Gastroesophageal sphincter (tissue), 3 donors: Measurements from ENCODE around the gene FAM240A.
"Not testable (repeated sequence)": the region's sequence is repeated elsewhere in the genome, so short reads cannot be mapped to it uniquely, and the experiment has no call there.

Experiments used
- CTCF ChIP-seq, 4 experiments: fragments of 200-600 bp in 2 of 4; fragments of 450-650 bp in 2 of 4; sonication (generic) in 1 of 4; IDR thresholded peaks; one replicate each; pipeline ENCODE4 v1.5.1; 2017 to 2019; ENCODE audit warnings: antibody characterized with exemption in 4 of 4, mild to moderate bottlenecking in 2 of 4, moderate library complexity in 2 of 4
- POLR2A ChIP-seq, 2 donors: fragments of 450-650 bp; IDR thresholded peaks; one replicate each; pipeline ENCODE4 v1.6.1; 2017; ENCODE audit warnings: antibody characterized with exemption in 2 of 2, mild to moderate bottlenecking in 2 of 2, moderate library complexity in 1 of 2
- POLR2AphosphoS5 ChIP-seq: sonication (generic); formaldehyde crosslinking; IDR thresholded peaks from one replicate; pipeline ENCODE4 v1.6.1; 2017; ENCODE audit warnings: antibody characterized with exemption

GRCh38 chr3:46577580-46578249 is 34.6 kb upstream of the FAM240A start:
- TF ChIP-seq CTCF (IDR thresholded peaks at IDR 0.05); POLR2A (IDR thresholded peaks at IDR 0.05); POLR2AphosphoS5: not testable (repeated sequence)
